ENCODE results near the gene VWA5B1. TPM values are rescaled to one million over a fixed set of nuclear protein-coding genes. Genes with fewer than 3 reads are reported as not detected.
A peak's percentile ranks its signal among the peaks of the same experiment; 100 is the strongest.

Gene VWA5B1
- total and polyA plus RNA-seq, 4 experiments from 2014 or later: 0.11 to 0.17 TPM; not detected in 2

DNA sequence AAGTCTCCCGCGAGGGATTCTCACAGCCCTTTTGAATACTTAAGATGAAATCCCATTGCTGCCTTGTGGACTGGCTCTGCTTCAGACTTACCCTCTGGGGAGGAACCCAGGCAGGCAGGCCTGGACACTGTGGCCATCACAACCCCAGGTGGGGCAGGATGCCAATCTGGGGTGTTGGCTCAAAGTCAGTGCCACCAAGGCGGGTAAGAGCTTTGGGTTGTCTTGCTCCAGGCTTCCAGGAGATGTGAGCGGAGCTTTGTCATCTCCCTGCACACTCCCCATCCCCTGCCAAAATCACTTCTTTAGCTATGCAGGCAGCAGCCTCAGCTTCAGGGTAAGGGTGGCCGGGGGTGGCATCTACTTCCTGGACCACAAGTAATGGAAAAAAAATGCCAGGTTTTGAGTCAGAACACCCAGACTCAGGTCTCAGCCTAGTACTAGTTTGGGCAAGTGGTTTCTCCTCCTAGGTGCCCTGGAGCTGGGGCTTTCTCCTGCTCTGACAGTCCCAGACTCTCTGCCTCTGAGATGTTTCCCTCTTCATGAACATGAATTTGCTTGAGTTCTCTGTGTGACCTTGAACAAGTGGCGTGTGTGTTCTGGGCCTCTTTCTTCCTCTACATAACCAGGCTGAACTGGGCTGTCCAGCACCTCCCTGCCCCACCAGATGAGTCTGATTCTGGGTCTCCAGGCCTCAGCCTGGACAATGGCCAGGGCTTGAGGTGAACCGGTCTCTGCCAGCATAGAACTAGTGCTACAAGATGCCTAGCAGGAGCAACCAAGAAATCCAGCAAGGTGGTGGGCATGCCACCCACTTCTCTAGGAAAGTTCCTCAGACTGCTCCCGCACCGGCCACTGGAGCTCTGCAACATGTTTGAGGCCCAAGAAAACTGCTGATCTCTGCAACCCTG, 65.4 kb downstream of the VWA5B1 start:
- Mint-ChIP-seq H3K9me3 (no peaks in the 10 kb centered on the region), H3K4me1 (peaks cover 3 to 10% (median 9%) of the 10 kb centered on the region in 4 donors), H3K27me3 (peaks cover 15 to 26% of the 10 kb centered on the region in 2 donors), H3K4me3 (no peak overlapping the region), H3K36me3 (no peaks in the 10 kb centered on the region), H3K27ac (no peak overlapping the region)
- H3K27me3 ChIP-seq (ENCODE audit: insufficient read depth, low read length): no peaks in the 10 kb centered on the region
- H3K27ac ChIP-seq (ENCODE audit: low read depth, low read length): no peak overlapping the region
- H3K4me1 ChIP-seq (ENCODE audit: insufficient read depth, low read length): no peaks in the 10 kb centered on the region
- no peak overlapping the region for H3K4me3 ChIP-seq (ENCODE audit: low read length in 2 of 2)
- intact Hi-C loops (cut with micrococcal nuclease): no loop called here
- no peaks in the 10 kb centered on the region for H3K36me3 ChIP-seq (ENCODE audit: insufficient read depth, low read length)
- DNase-seq: no peak
- CTCF ChIA-PET (ENCODE audit: partially characterized antibody): no interaction called here
- H3K9me3 ChIP-seq (ENCODE audit: control insufficient read depth in 1 of 2, low read length in 2 of 2): no peaks in the 10 kb centered on the region
- POLR2A ChIA-PET (ENCODE audit: partially characterized antibody): no interaction called here

DNA sequence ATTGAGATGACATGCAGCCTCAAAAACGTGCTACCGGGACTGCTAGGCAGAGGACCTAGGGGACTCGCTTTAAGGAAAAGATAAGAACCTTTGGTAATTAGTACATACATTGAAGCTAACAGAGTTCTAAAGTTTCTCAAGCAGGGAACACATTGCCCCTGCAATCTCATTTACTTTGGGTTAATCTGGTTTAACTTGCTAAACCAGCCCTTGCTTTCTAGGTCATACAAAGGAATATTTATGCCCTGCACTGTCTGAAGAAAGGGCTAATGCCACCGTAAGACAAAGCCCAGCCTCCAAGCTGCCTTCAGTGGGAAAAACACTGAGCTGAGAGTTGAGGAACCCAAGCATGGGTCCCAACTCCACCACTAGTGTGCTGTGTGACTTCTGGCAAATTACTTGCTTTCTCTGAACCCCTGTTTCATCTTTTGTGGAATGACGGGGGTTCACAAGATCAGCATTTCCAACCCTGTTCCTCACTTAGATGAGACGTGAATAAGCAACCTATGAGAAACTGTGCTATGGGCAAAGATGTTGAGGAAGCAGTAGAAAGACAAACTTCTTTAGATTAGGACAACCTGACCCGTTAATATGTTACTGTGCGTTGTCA, 66.3 kb downstream of the VWA5B1 start:
- no peak overlapping the region for H3K4me3 Mint-ChIP-seq
- peaks cover 3 to 10% (median 9%) of the 10 kb centered on the region in 4 donors for H3K4me1 Mint-ChIP-seq
- ChIA-PET CTCF (ENCODE audit: partially characterized antibody) (no interaction called here), POLR2A (ENCODE audit: partially characterized antibody) (no interaction called here)
- H3K9me3 Mint-ChIP-seq: no peaks in the 10 kb centered on the region
- Histone ChIP-seq H3K27me3 (ENCODE audit: insufficient read depth, low read length) (no peaks in the 10 kb centered on the region), H3K27ac (ENCODE audit: low read depth, low read length) (no peak overlapping the region), H3K4me3 (ENCODE audit: low read length in 2 of 2) (no peak overlapping the region), H3K4me1 (ENCODE audit: insufficient read depth, low read length) (no peaks in the 10 kb centered on the region), H3K36me3 (ENCODE audit: insufficient read depth, low read length) (no peaks in the 10 kb centered on the region), H3K9me3 (ENCODE audit: control insufficient read depth in 1 of 2, low read length in 2 of 2) (no peaks in the 10 kb centered on the region)
- intact Hi-C loops (cut with micrococcal nuclease): no loop called here
- H3K27me3 Mint-ChIP-seq: peaks cover 19 to 27% of the 10 kb centered on the region in 2 donors
- H3K27ac Mint-ChIP-seq: no peak overlapping the region
- no peak for DNase-seq
- no peaks in the 10 kb centered on the region for H3K36me3 Mint-ChIP-seq

DNA sequence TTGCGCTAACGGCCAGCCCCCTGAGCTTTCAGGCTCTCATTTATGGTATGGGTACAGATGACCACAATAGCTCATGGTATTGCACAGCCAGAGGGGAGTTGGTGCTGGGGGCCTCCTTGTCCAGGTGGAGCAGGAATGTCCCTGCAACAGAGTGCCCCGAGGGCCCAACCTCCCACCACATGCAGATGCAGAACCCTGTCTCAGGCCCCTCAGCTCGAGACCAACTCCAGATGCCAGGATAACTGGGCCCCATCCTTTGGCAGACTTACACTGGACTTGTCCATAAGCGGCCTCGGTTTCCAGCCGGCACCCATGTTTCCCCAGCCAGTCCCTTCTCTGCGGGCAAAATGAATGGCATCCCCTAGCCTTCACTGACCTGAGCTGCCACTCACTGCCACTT, 67.1 kb downstream of the VWA5B1 start:
- H3K9me3 Mint-ChIP-seq: peaks cover 0 to 4% (median 0%) of the 10 kb centered on the region in 8 donors
- no peak for DNase-seq

DNA sequence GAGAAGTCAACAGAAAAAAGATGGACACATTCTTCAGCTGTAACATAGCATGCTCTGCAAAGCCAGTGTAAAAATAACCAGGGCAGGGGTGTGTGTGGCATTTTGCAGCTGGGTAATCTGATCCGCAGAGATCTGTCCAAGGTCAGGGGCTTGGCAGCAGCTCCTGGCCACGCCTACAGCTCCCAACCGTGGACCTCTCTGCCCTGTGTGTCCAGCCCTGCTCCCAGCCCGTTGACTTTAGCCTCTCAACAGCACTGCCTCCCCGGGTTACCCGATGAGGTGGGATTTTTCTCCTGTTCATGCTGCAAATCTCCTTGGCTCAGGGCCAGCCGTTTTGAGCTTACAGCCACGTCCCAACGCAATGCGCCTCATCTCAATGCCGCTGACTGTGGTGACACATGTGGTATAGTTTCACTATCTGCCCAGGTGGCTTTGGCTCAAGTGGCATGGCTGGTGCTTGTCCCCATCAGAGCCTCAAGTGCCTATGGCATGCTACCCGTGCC, 68.1 kb downstream of the VWA5B1 start:
- Mint-ChIP-seq H3K36me3 (peaks cover 0 to 2% of the 10 kb centered on the region in 2 donors), H3K27ac (no peak overlapping the region), H3K9me3 (peaks cover 0 to 4% (median 0%) of the 10 kb centered on the region in 8 donors), H3K27me3 (peaks cover 20 to 30% of the 10 kb centered on the region in 2 donors), H3K4me1 (peaks cover 3 to 10% (median 9%) of the 10 kb centered on the region in 4 donors), H3K4me3 (no peak overlapping the region)
- no peak overlapping the region for H3K27ac ChIP-seq (ENCODE audit: low read depth, low read length)
- CTCF ChIA-PET (ENCODE audit: partially characterized antibody): no interaction called here
- POLR2A ChIA-PET (ENCODE audit: partially characterized antibody): no interaction called here
- intact Hi-C loops (cut with micrococcal nuclease): no loop called here
- no peaks in the 10 kb centered on the region for H3K36me3 ChIP-seq (ENCODE audit: insufficient read depth, low read length)
- H3K27me3 ChIP-seq (ENCODE audit: insufficient read depth, low read length): no peaks in the 10 kb centered on the region
- H3K4me3 ChIP-seq (ENCODE audit: low read length in 2 of 2): no peak overlapping the region
- H3K9me3 ChIP-seq (ENCODE audit: control insufficient read depth in 1 of 2, low read length in 2 of 2): no peaks in the 10 kb centered on the region
- no peak for DNase-seq
- no peaks in the 10 kb centered on the region for H3K4me1 ChIP-seq (ENCODE audit: insufficient read depth, low read length)

More for the DNA sequence above, 67.1 kb downstream of the VWA5B1 start:
- Mint-ChIP-seq H3K27ac (no peak overlapping the region), H3K4me1 (peaks cover 3 to 10% (median 9%) of the 10 kb centered on the region in 4 donors), H3K36me3 (peaks cover 0 to 2% of the 10 kb centered on the region in 2 donors), H3K27me3 (peaks cover 23 to 31% of the 10 kb centered on the region in 2 donors), H3K4me3 (no peak overlapping the region)
- intact Hi-C loops (cut with micrococcal nuclease): no loop called here
- ChIA-PET POLR2A (ENCODE audit: partially characterized antibody) (no interaction called here), CTCF (ENCODE audit: partially characterized antibody) (no interaction called here)
- no peaks in the 10 kb centered on the region for H3K27me3 ChIP-seq (ENCODE audit: insufficient read depth, low read length)
- H3K36me3 ChIP-seq (ENCODE audit: insufficient read depth, low read length): no peaks in the 10 kb centered on the region
- no peaks in the 10 kb centered on the region for H3K4me1 ChIP-seq (ENCODE audit: insufficient read depth, low read length)
- no peak overlapping the region for H3K27ac ChIP-seq (ENCODE audit: low read depth, low read length)
- H3K9me3 ChIP-seq (ENCODE audit: control insufficient read depth in 1 of 2, low read length in 2 of 2): no peaks in the 10 kb centered on the region
- no peak overlapping the region for H3K4me3 ChIP-seq (ENCODE audit: low read length in 2 of 2)

DNA sequence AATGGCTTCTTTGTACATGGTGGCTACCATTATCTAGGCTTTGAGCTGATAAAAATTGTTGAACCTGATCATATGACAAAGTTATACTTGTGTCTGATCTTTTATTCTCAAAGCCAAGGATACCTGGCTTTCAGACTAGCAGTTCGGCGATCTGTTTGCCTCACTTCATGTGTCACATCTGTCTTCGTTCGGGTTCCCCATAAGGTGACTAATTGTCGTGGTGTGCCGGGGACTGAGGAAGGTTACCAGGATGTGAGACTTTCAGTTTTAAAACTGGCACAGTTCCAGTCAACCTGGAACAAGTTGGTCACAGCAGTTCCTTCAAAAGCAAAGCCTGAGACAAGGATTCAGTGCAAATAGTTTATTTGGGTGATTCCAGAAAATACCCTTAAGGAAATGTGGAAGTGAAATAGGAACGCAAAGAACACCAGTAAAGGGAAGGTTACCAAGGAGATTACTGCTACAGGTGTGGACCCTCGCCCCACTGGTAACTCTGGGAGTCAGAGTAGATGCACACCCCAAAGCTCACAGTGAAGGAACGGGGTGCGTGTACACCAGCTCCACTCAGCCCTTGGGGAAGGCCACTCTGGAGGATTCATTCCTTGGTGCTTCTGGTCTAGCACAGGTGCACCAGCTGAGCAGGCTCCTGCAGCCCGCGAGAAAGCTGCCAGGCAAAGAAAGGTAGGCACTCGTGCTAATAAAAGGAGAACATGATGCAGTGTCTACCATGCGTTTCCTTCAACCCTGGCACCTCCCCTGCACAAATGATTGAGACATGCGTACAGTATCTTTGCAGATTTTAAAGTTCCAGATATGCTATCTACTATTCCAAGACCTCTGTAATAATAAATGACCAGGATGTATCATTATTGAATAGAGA, 69.0 kb downstream of the VWA5B1 start:
- intact Hi-C loops (cut with micrococcal nuclease): loop anchor here (5.0 kb wide), 1 partner anchor 133 kb away; no protein-coding TSS in a partner anchor
- peaks cover 0 to 4% (median 0%) of the 10 kb centered on the region in 8 donors for H3K9me3 Mint-ChIP-seq
- H3K27ac Mint-ChIP-seq: no peak overlapping the region
- DNase-seq: peak in 1 of 5 donors; percentile 10
- Histone ChIP-seq H3K4me1 (ENCODE audit: insufficient read depth, low read length) (no peaks in the 10 kb centered on the region), H3K27ac (ENCODE audit: low read depth, low read length) (no peak overlapping the region), H3K9me3 (ENCODE audit: control insufficient read depth in 1 of 2, low read length in 2 of 2) (no peaks in the 10 kb centered on the region), H3K4me3 (ENCODE audit: low read length in 2 of 2) (no peak overlapping the region), H3K27me3 (ENCODE audit: insufficient read depth, low read length) (peaks cover 4% of the 10 kb centered on the region), H3K36me3 (ENCODE audit: insufficient read depth, low read length) (no peaks in the 10 kb centered on the region)
- H3K4me1 Mint-ChIP-seq: peaks cover 3 to 10% (median 9%) of the 10 kb centered on the region in 4 donors
- peaks cover 27 to 37% of the 10 kb centered on the region in 2 donors for H3K27me3 Mint-ChIP-seq
- H3K4me3 Mint-ChIP-seq: peak overlapping the region in 4 of 8 donors; percentile 1 to 29 (median 15)
- CTCF ChIA-PET (ENCODE audit: partially characterized antibody): no interaction called here
- peaks cover 0 to 2% of the 10 kb centered on the region in 2 donors for H3K36me3 Mint-ChIP-seq
- POLR2A ChIA-PET (ENCODE audit: partially characterized antibody): no interaction called here

DNA sequence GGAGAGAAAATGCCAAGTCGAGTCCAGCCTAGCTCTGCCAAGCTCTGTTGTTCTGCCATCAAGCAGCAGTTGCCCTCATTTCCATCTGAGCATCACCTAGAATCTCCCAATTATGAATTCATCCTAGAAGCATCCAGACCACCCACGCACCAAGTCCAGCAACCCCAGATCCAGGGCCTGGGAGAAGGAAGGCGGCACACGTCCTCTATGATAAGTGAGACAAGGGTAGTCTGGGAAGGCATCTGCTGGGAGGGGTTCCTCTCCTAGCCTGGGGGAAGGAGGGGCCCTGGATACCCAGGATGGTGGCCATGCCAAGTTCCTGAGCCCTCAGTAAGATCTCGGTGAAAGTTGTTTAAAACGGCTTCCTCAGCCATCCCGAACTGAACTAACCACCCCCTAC, 70.7 kb downstream of the VWA5B1 start:
- H3K36me3 ChIP-seq (ENCODE audit: insufficient read depth, low read length): no peaks in the 10 kb centered on the region
- ChIA-PET POLR2A (ENCODE audit: partially characterized antibody) (no interaction called here), CTCF (ENCODE audit: partially characterized antibody) (interaction anchor here (1.1 to 2.7 kb wide), 4 partner anchors 10 to 444 kb away, joined by 3 to 20 read pairs (median 6); no protein-coding TSS in a partner anchor)
- Mint-ChIP-seq H3K27ac (no peak overlapping the region), H3K9me3 (peaks cover 0 to 4% (median 0%) of the 10 kb centered on the region in 8 donors), H3K4me3 (no peak overlapping the region), H3K4me1 (peaks cover 3 to 10% (median 9%) of the 10 kb centered on the region in 4 donors), H3K27me3 (peaks cover 35 to 44% of the 10 kb centered on the region in 2 donors), H3K36me3 (peaks cover 0 to 2% of the 10 kb centered on the region in 2 donors)
- H3K4me3 ChIP-seq (ENCODE audit: low read length in 2 of 2): no peak overlapping the region
- intact Hi-C loops (cut with micrococcal nuclease): loop anchor here (5.0 kb wide), 1 partner anchor 131 kb away; no protein-coding TSS in a partner anchor
- no peaks in the 10 kb centered on the region for H3K9me3 ChIP-seq (ENCODE audit: control insufficient read depth in 1 of 2, low read length in 2 of 2)
- no peak for DNase-seq
- no peaks in the 10 kb centered on the region for H3K4me1 ChIP-seq (ENCODE audit: insufficient read depth, low read length)
- H3K27ac ChIP-seq (ENCODE audit: low read depth, low read length): no peak overlapping the region
- peaks cover 15% of the 10 kb centered on the region for H3K27me3 ChIP-seq (ENCODE audit: insufficient read depth, low read length)

Data from CD4-positive, alpha-beta memory T cell (primary cell).